ENCODE measurements around the gene TERB2.

- TF ChIP-seq CTCF (IDR thresholded peaks at IDR 0.05), result no peak
- no peak for TF ChIP-seq POLR2A (IDR thresholded peaks at IDR 0.05)
- TF ChIP-seq POLR2AphosphoS5 (IDR thresholded peaks at IDR 0.05), result no peak
- no peak for TF ChIP-seq EP300 (IDR thresholded peaks at IDR 0.05)
These were observed at the start of gene TERB2 for GRCh38 chr15:44956388-44956787.

All from upper lobe of left lung (tissue), 4 donors.